Measurements from ENCODE around the gene CDH8.

Gene CDH8

GRCh38 chr16:61993108-61993507 lies 43.1 kb downstream of the CDH8 start:
- H3K9ac ChIP-seq (ENCODE audit: low read length) = no peak overlapping the region
- TF ChIP-seq CTCF (IDR thresholded peaks at IDR 0.05; ENCODE audit: insufficient read depth, low read length, poor library complexity, severe bottlenecking) (no peak), EZH2phosphoT487 (conservative IDR thresholded peaks at IDR 0.05; ENCODE audit: low read length) (no peak)
- H2AFZ ChIP-seq (ENCODE audit: low read depth, low read length, severe bottlenecking) = no peak overlapping the region
- no peaks in the 10 kb centered on the region for H3K9me3 ChIP-seq (ENCODE audit: insufficient read depth, low read length)
- no peaks in the 10 kb centered on the region for H4K20me1 ChIP-seq (ENCODE audit: low read depth, low read length)
- no peaks in the 10 kb centered on the region for H3K79me2 ChIP-seq (ENCODE audit: insufficient read depth, low read length)
- no peaks in the 10 kb centered on the region for H3K36me3 ChIP-seq (ENCODE audit: low read length)
- no peaks in the 10 kb centered on the region for H3F3A ChIP-seq (ENCODE audit: insufficient read depth)
- no peaks in the 10 kb centered on the region for H3K27me3 ChIP-seq (ENCODE audit: low read length)
- H3K9me2 ChIP-seq (replicated peaks; ENCODE audit: insufficient read depth, low read length) = no peaks in the 10 kb centered on the region
- no peak overlapping the region for H3K4me3 ChIP-seq (ENCODE audit: insufficient read depth, low read length, poor library complexity, severe bottlenecking)
- no peak overlapping the region for H3K27ac ChIP-seq (ENCODE audit: low read depth, low read length)
- H3K4me2 ChIP-seq (ENCODE audit: low read depth, low read length, poor library complexity, severe bottlenecking) = no peak overlapping the region

- Histone ChIP-seq H3K27ac (ENCODE audit: low read depth, low read length) (no peak overlapping the region), H3K27me3 (ENCODE audit: low read length) (no peaks in the 10 kb centered on the region), H3K79me2 (ENCODE audit: insufficient read depth, low read length) (no peaks in the 10 kb centered on the region), H4K20me1 (ENCODE audit: low read depth, low read length) (no peaks in the 10 kb centered on the region), H2AFZ (ENCODE audit: low read depth, low read length, severe bottlenecking) (no peak overlapping the region), H3K36me3 (ENCODE audit: low read length) (no peaks in the 10 kb centered on the region), H3K4me2 (ENCODE audit: low read depth, low read length, poor library complexity, severe bottlenecking) (no peak overlapping the region), H3K4me3 (ENCODE audit: insufficient read depth, low read length, poor library complexity, severe bottlenecking) (no peak overlapping the region), H3K9me2 (replicated peaks; ENCODE audit: insufficient read depth, low read length) (no peaks in the 10 kb centered on the region), H3K9me3 (ENCODE audit: insufficient read depth, low read length) (no peaks in the 10 kb centered on the region), H3F3A (ENCODE audit: insufficient read depth) (no peaks in the 10 kb centered on the region), H3K9ac (ENCODE audit: low read length) (no peak overlapping the region)
- TF ChIP-seq EZH2phosphoT487 (conservative IDR thresholded peaks at IDR 0.05; ENCODE audit: low read length) = no peak
- no peak for TF ChIP-seq CTCF (IDR thresholded peaks at IDR 0.05; ENCODE audit: insufficient read depth, low read length, poor library complexity, severe bottlenecking)
These were observed 48.7 kb downstream of the CDH8 start for GRCh38 chr16:61987474-61988012.

GRCh38 chr16:61969077-61969382 lies 67.2 kb downstream of the CDH8 start:
- H3K4me3 ChIP-seq (ENCODE audit: insufficient read depth, low read length, poor library complexity, severe bottlenecking) = no peak overlapping the region
- TF ChIP-seq CTCF (IDR thresholded peaks at IDR 0.05; ENCODE audit: insufficient read depth, low read length, poor library complexity, severe bottlenecking) = no peak
- TF ChIP-seq EZH2phosphoT487 (conservative IDR thresholded peaks at IDR 0.05; ENCODE audit: low read length) = no peak
- no peaks in the 10 kb centered on the region for H3K9me3 ChIP-seq (ENCODE audit: insufficient read depth, low read length)
- H3K36me3 ChIP-seq (ENCODE audit: low read length) = no peaks in the 10 kb centered on the region
- H4K20me1 ChIP-seq (ENCODE audit: low read depth, low read length) = no peaks in the 10 kb centered on the region
- H3K9ac ChIP-seq (ENCODE audit: low read length) = no peak overlapping the region
- no peaks in the 10 kb centered on the region for H3K9me2 ChIP-seq (replicated peaks; ENCODE audit: insufficient read depth, low read length)
- no peaks in the 10 kb centered on the region for H3K79me2 ChIP-seq (ENCODE audit: insufficient read depth, low read length)
- no peak overlapping the region for H3K27ac ChIP-seq (ENCODE audit: low read depth, low read length)
- no peaks in the 10 kb centered on the region for H3K27me3 ChIP-seq (ENCODE audit: low read length)
- H2AFZ ChIP-seq (ENCODE audit: low read depth, low read length, severe bottlenecking) = no peak overlapping the region
- no peak overlapping the region for H3K4me2 ChIP-seq (ENCODE audit: low read depth, low read length, poor library complexity, severe bottlenecking)
- H3F3A ChIP-seq (ENCODE audit: insufficient read depth) = no peaks in the 10 kb centered on the region
